DOHH2 (cell line): ENCODE measurements around the gene FAM193A.
"Not testable (repeated sequence)": the region's sequence is repeated elsewhere in the genome, so short reads cannot be mapped to it uniquely, and the experiment has no call there.

Experiments
- CTCF ChIP-seq: fragments of 200-600 bp; sonication (generic); IDR thresholded peaks from one replicate; pipeline ENCODE4 v1.5.1; 2014; ENCODE audit warnings: antibody characterized with exemption, mild to moderate bottlenecking, low read depth, low read length; ENCODE audit not compliant: poor library complexity, severe bottlenecking
- EZH2phosphoT487 ChIP-seq: fragments of 200-600 bp; sonication (generic); IDR thresholded peaks from 2 replicates; pipeline ENCODE4 v1.6.1; 2017; ENCODE audit warnings: borderline replicate concordance, mild to moderate bottlenecking, antibody characterized with exemption, low read length, moderate library complexity, mixed read lengths

- TF ChIP-seq CTCF, EZH2phosphoT487: not testable (repeated sequence)
Observed at GRCh38 chr4:2738296-2738695, 201.8 kb downstream of the FAM193A start.
